NT2/D1 (cell line): Measurements from ENCODE around the gene TIA1.

Experiments
- DNase-seq: peaks from one replicate; pipeline ENCODE4 v3.0.0-alpha.2; 2011; ENCODE audit warnings: low read depth, low spot score
- H3K27me3 ChIP-seq: 2 replicates; pipeline ENCODE4 v1.6.0; 2011; ENCODE audit warnings: mild to moderate bottlenecking; ENCODE audit not compliant: insufficient read length, insufficient read depth
- H3K36me3 ChIP-seq: 2 replicates; pipeline ENCODE4 v1.6.1; 2011; ENCODE audit warnings: mild to moderate bottlenecking, low read length, mixed read lengths; ENCODE audit not compliant: insufficient read depth, insufficient read length
- H3K4me1 ChIP-seq: 2 replicates; pipeline ENCODE4 v1.5.1; 2011; ENCODE audit not compliant: insufficient read depth, insufficient read length
- H3K4me3 ChIP-seq: 2 replicates; pipeline ENCODE4 v1.5.1; 2011; ENCODE audit warnings: low read depth; ENCODE audit not compliant: insufficient read length
- H3K9ac ChIP-seq: 2 replicates; pipeline ENCODE4 v1.6.0; 2011; ENCODE audit warnings: low read depth; ENCODE audit not compliant: insufficient read length
- H3K9me3 ChIP-seq: 2 replicates; pipeline ENCODE4 v1.5.1; 2011; ENCODE audit warnings: mild to moderate bottlenecking, low read length; ENCODE audit not compliant: insufficient read depth
- SUZ12 ChIP-seq: IDR thresholded peaks from 2 replicates; pipeline ENCODE4 v1.6.1; 2011; ENCODE audit not compliant: insufficient read length, insufficient read depth; ENCODE audit errors: extremely low read depth
- YY1 ChIP-seq: IDR thresholded peaks from 2 replicates; pipeline ENCODE4 v1.6.1; 2011; ENCODE audit not compliant: insufficient read length, insufficient read depth
- ZNF274 ChIP-seq: IDR thresholded peaks from 2 replicates; pipeline ENCODE4 v1.6.1; 2011; ENCODE audit warnings: mild to moderate bottlenecking, low read depth, low read length

The TIA1 gene

DNA sequence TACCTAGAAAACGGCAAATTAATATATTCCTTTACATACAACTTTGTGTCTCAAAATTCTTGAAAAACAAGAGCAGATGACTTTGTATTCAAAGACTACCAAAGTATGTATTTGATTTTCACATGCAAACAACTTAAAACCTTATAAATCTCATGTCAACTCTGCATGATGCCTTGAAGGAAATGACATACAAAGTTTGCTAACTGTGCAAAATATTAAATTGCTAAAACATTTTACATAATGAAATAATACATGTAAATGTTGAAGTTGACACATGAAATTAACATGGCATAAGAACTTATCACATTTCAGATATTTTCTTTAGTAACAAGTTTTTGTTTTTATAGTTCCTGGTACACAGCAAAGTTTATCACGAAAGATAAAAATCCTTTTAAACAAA, 36.8 kb downstream of the TIA1 start:
- DNase-seq, result no peak
- no peaks in the 10 kb centered on the region for H3K4me1 ChIP-seq
- H3K9ac ChIP-seq, result no peak overlapping the region
- H3K27me3 ChIP-seq, result no peaks in the 10 kb centered on the region
- TF ChIP-seq ZNF274, result no peak
- TF ChIP-seq SUZ12, result no peak
- TF ChIP-seq YY1, result no peak
- no peaks in the 10 kb centered on the region for H3K9me3 ChIP-seq
- H3K4me3 ChIP-seq, result no peak overlapping the region
- peaks cover 39% of the 10 kb centered on the region for H3K36me3 ChIP-seq

GRCh38 chr2:70204452-70204851, 44.0 kb downstream of the TIA1 start:
- H3K4me1 ChIP-seq, result no peaks in the 10 kb centered on the region
- no peak overlapping the region for H3K4me3 ChIP-seq
- DNase-seq, result no peak
- no peak overlapping the region for H3K9ac ChIP-seq
- no peaks in the 10 kb centered on the region for H3K9me3 ChIP-seq
- TF ChIP-seq ZNF274 (no peak), SUZ12 (no peak), YY1 (no peak)
- H3K36me3 ChIP-seq, result no peaks in the 10 kb centered on the region
- no peaks in the 10 kb centered on the region for H3K27me3 ChIP-seq

DNA sequence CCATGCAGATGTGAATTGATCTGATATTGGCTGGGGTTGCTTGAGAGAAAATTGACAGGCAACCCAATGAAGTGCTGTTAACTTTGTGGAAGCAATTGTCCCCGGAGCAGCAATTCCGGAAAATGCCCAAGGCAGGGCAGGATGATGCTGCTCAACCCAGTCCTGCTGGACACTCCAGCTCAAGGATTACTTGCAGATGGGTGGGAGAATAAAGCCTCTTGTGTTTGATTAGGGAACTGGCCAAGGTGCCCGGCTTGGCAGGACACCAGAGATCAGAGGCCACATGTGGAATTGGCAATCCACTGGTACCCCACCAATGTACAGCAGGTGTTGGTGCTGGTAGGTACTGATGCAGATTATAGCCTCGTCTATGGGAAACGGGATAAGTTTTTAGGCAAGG, 45.3 kb downstream of the TIA1 start:
- H3K9ac ChIP-seq, result no peak overlapping the region
- no peaks in the 10 kb centered on the region for H3K27me3 ChIP-seq
- H3K4me3 ChIP-seq, result no peak overlapping the region
- no peak for DNase-seq
- no peaks in the 10 kb centered on the region for H3K9me3 ChIP-seq
- no peaks in the 10 kb centered on the region for H3K36me3 ChIP-seq
- TF ChIP-seq YY1 (no peak), ZNF274 (no peak), SUZ12 (no peak)
- no peaks in the 10 kb centered on the region for H3K4me1 ChIP-seq

DNA sequence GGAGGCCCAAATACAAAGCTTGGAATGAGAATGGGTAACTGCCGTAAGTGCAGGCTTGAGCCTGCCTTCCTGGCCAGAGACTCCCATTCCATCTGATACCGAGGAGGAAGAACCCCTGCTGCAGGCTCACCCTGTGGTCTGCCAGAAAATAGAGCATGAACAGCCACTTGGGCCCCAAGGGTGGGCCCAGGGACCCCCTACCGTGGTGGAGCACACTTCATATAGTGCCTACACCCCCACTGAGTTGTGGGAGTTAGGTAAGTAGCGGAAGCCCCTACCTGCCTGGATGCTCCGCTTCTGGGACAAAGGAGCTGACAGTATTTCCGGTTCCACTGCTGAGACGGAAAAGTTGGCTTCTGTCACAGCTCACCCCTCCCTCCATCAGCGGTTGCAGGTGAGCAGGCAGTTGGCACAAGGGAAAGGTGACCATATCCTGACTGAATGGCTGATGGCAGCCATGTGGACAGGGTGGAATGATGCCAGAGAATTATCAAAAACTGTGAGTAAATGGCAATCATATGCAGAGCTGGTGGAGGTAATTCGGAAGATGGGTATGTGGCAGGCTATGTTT, 46.1 kb downstream of the TIA1 start:
- Histone ChIP-seq H3K9ac (no peak overlapping the region), H3K4me1 (no peaks in the 10 kb centered on the region), H3K27me3 (no peaks in the 10 kb centered on the region), H3K36me3 (no peaks in the 10 kb centered on the region), H3K9me3 (no peaks in the 10 kb centered on the region), H3K4me3 (no peak overlapping the region)
- no peak for DNase-seq
- TF ChIP-seq YY1 (no peak), ZNF274 (no peak), SUZ12 (no peak)

DNA sequence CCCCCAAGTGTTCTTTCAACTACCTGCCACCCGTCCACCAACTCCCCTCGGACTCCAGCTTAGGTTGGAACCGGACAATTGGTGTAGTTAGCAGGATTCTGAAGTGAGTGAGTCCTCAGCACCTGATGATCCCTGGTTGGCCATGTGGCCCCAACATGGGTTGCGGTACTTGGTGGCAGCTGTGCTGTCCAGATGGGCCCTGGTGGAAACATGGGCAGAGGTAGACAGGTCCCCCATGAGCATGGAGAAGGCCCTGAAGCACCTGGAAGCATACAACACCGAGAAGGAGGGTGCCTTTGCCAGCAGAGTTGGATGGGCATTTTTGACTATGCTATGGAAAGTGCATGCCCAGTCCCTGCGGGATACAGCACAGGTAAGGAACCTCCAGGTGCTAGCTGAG, 46.6 kb downstream of the TIA1 start:
- no peak overlapping the region for H3K4me3 ChIP-seq
- no peaks in the 10 kb centered on the region for H3K4me1 ChIP-seq
- no peaks in the 10 kb centered on the region for H3K9me3 ChIP-seq
- no peak for TF ChIP-seq YY1
- TF ChIP-seq SUZ12, result no peak
- no peak for TF ChIP-seq ZNF274
- no peak overlapping the region for H3K9ac ChIP-seq
- no peaks in the 10 kb centered on the region for H3K36me3 ChIP-seq
- no peaks in the 10 kb centered on the region for H3K27me3 ChIP-seq
- DNase-seq, result no peak

GRCh38 chr2:70201225-70201768, 47.1 kb downstream of the TIA1 start:
- no peak for DNase-seq
- Histone ChIP-seq H3K9ac (no peak overlapping the region), H3K4me3 (no peak overlapping the region), H3K36me3 (no peaks in the 10 kb centered on the region), H3K9me3 (no peaks in the 10 kb centered on the region), H3K27me3 (no peaks in the 10 kb centered on the region), H3K4me1 (no peaks in the 10 kb centered on the region)
- TF ChIP-seq ZNF274, result no peak
- TF ChIP-seq SUZ12, result no peak
- TF ChIP-seq YY1, result no peak

DNA sequence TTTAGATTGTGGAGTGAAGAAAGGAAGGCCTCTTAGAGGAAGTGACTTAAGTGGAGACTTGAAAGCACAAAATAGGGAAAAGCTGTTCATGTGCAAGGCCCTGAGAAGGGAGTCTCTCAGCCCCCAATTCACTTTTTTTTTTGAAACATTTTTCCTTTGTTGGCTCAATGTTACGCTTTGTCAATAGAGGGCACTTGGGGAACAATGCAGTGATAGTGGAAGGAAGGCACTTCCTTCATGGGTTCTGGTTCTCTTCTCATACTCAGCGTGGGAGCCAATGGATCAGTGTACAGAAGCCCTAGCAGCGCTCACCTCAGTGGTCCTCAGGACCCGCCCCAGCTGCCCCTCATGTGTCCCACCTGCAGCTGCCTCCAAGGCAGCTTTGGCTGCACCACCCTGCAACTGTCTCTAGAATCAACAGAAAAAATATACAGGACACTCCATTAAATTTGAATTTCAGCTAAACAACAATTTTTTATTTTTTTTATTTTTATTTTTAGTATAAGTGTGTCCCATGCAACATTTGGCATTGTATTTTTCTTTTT, 49.0 kb downstream of the TIA1 start:
- H3K27me3 ChIP-seq, result no peaks in the 10 kb centered on the region
- no peaks in the 10 kb centered on the region for H3K9me3 ChIP-seq
- DNase-seq, result no peak
- no peak for TF ChIP-seq ZNF274
- TF ChIP-seq SUZ12, result no peak
- TF ChIP-seq YY1, result no peak
- no peaks in the 10 kb centered on the region for H3K4me1 ChIP-seq
- no peaks in the 10 kb centered on the region for H3K36me3 ChIP-seq
- H3K9ac ChIP-seq, result no peak overlapping the region
- no peak overlapping the region for H3K4me3 ChIP-seq
